GM12878 (cell line): ENCODE measurements around the gene SHROOM3. TPM values are rescaled to one million over a fixed set of nuclear protein-coding genes. Genes with fewer than 3 reads are reported as not detected.

ENCODE experiments used
- ATAC-seq: fragments of 200-7000 bp; cut with Tn5 transposase; 3 replicates; pipeline ENCODE4 v1.9.1; 2020; ENCODE audit warnings: mild to moderate bottlenecking, moderate library complexity
- BruUV-seq: library from RNA; stranded (reverse); fragments of 400-500 nt; replicated peaks from 2 replicates; lab custom pipeline; 2021; lab: Mats Ljungman, UMichigan
- CTCF ChIA-PET: fragments of 300-600 bp; sonication (Branson Sonifier 250); formaldehyde crosslinking; extraction: SDS; loops from one replicate; lab custom pipeline; 2021; ENCODE audit warnings: inconsistent platforms; lab: Yijun Ruan, JAX
- POLR2A ChIA-PET: fragments of 350-600 bp; formaldehyde crosslinking; extraction: SDS; loops from one replicate; lab custom pipeline; 2021; ENCODE audit warnings: inconsistent platforms; lab: Charles Lee
- RAD21 ChIA-PET: fragments of 300-600 bp; sonication (Branson Sonifier 250); formaldehyde crosslinking; loops from one replicate; lab custom pipeline; 2023; ENCODE audit warnings: antibody characterized with exemption; ENCODE audit not compliant: unreplicated experiment; lab: Charles Lee
- SMC1A ChIA-PET: fragments of 300-600 bp; sonication (Branson Sonifier 250); formaldehyde crosslinking; loops from one replicate; lab custom pipeline; 2023; ENCODE audit not compliant: unreplicated experiment, uncharacterized antibody; lab: Charles Lee
- DNase-seq: peaks from one replicate; pipeline ENCODE4 v3.0.0-alpha.2; 2011; ENCODE audit warnings: low read depth, low spot score
- FAIRE-seq: peaks from 3 replicates; lab custom pipeline; 2011; peaks lifted over from hg19 to GRCh38; lab: Jason Lieb, UNC
- H2AFZ ChIP-seq: 2 replicates; pipeline ENCODE4 v1.6.0; 2011; ENCODE audit warnings: low read depth, low read length, control low read depth; ENCODE audit not compliant: control insufficient read depth
- H3K27ac ChIP-seq: 2 replicates; pipeline ENCODE4 v1.5.1; 2011; ENCODE audit warnings: control low read depth; ENCODE audit not compliant: control insufficient read depth, insufficient read depth
- H3K27me3 ChIP-seq, 2 experiments: replicated peaks in 1 of 2; 2 replicates each; pipeline versions ENCODE4 v1.6.0 to v1.6.1; 2011; ENCODE audit warnings: low read length in 1 of 2; ENCODE audit not compliant: control insufficient read depth in 2 of 2, insufficient read depth in 2 of 2
- H3K36me3 ChIP-seq, 2 experiments: 2 replicates each; pipeline ENCODE4 v1.5.1; 2011; ENCODE audit warnings: low read length in 1 of 2; ENCODE audit not compliant: control insufficient read depth in 2 of 2, insufficient read depth in 2 of 2
- H3K4me1 ChIP-seq: 2 replicates; pipeline ENCODE4 v1.6.1; 2011; ENCODE audit warnings: mild to moderate bottlenecking, low read length, moderate library complexity, mixed read lengths; ENCODE audit not compliant: control insufficient read depth, insufficient read depth
- H3K4me2 ChIP-seq: 2 replicates; pipeline ENCODE4 v1.6.0; 2011; ENCODE audit warnings: control low read depth; ENCODE audit not compliant: control insufficient read depth, insufficient read depth
- H3K4me3 ChIP-seq: fragments of 200-600 bp; sonication (generic); 2 replicates; pipeline ENCODE4 v1.5.1; 2016
- H3K79me2 ChIP-seq: 2 replicates; pipeline ENCODE4 v1.6.0; 2011; ENCODE audit warnings: low read length; ENCODE audit not compliant: control insufficient read depth, insufficient read depth
- H3K9ac ChIP-seq: 2 replicates; pipeline ENCODE4 v1.8.0; 2011; ENCODE audit warnings: low read length, control low read depth, mixed read lengths; ENCODE audit not compliant: control insufficient read depth, insufficient read depth
- H3K9me3 ChIP-seq: replicated peaks from 3 replicates; pipeline ENCODE4 v1.5.1; 2011; ENCODE audit warnings: mild to moderate bottlenecking, low read length; ENCODE audit not compliant: control insufficient read depth, insufficient read depth
- H4K20me1 ChIP-seq: 2 replicates; pipeline ENCODE4 v1.6.0; 2011; ENCODE audit not compliant: control insufficient read depth, insufficient read depth
- BMI1 ChIP-seq: fragments of 450-650 bp; IDR thresholded peaks from 2 replicates; pipeline ENCODE4 v1.6.1; 2016; ENCODE audit warnings: mild to moderate bottlenecking, moderate library complexity, borderline replicate concordance
- CHD2 ChIP-seq: IDR thresholded peaks from 2 replicates; pipeline ENCODE4 v1.6.1; 2011; ENCODE audit warnings: low read depth, low read length, improper control_type of control experiment, borderline replicate concordance
- DPF2 ChIP-seq: fragments of 450-650 bp; IDR thresholded peaks from 2 replicates; pipeline ENCODE4 v1.6.1; 2017; ENCODE audit warnings: mild to moderate bottlenecking
- EED ChIP-seq: sonication (generic); IDR thresholded peaks from 2 replicates; pipeline ENCODE4 v1.6.1; 2016; ENCODE audit warnings: antibody characterized with exemption, low read depth
- RCOR1 ChIP-seq: conservative IDR thresholded peaks from 2 replicates; pipeline ENCODE4 v1.6.1; 2012; ENCODE audit warnings: low read depth, low read length, improper control_type of control experiment
- WGBS: methylation state at CpG from one replicate; pipeline ENCODE4 v1.1.6; 2016; ENCODE audit warnings: low lambda C conversion rate; ENCODE audit not compliant: insufficient replicate concordance, insufficient coverage; ENCODE audit errors: missing lambda C conversion rate; 5-methylcytosine and 5-hydroxymethylcytosine counted together
- in situ Hi-C: fragments of 300-500 bp; cut with MboI; formaldehyde crosslinking; loops from 9 replicates; pipeline ENCODE4 v1.14.3; 2018; ENCODE audit warnings: mixed read lengths
- intact Hi-C: fragments of 100-400 bp; cut with micrococcal nuclease; formaldehyde crosslinking; loops from one replicate; pipeline ENCODE4 v1.14.2; 2022; ENCODE audit not compliant: unreplicated experiment
- polyA plus RNA-seq, 11 experiments: library from polyadenylated mRNA; depleted of rRNA in 4 of 11; unstranded in 6 of 11; stranded (reverse) in 5 of 11; fragments of >200 nt; fragmentation: Nextera tagmentation in 4 of 11; fragmentation: Illumina TruSeq in 1 of 11; extraction: Ambion mirVana in 4 of 11; extraction: Trizol in 1 of 11; gene quantifications; 1 replicate in 1 of 11; 2 replicates in 10 of 11; pipeline versions ENCODE4 v1.2.1 to v1.2.3, GENCODE V29; 2011 to 2016; ENCODE audit warnings: inconsistent platforms in 2 of 11, missing spikeins in 2 of 11, low read depth in 1 of 11
- total RNA-seq, 4 experiments: library from RNA; depleted of rRNA in 3 of 4; stranded (reverse); fragments of >200 nt in 3 of 4; fragmentation: Illumina TruSeq in 1 of 4; extraction: Trizol in 1 of 4; gene quantifications; 2 replicates each; pipeline versions ENCODE4 v1.2.1 to v1.2.3, GENCODE V29; 2013 to 2021
- TF ChIP-seq, protein P1 (sequence below): fragments of 450-650 bp; formaldehyde crosslinking; IDR thresholded peaks from 2 replicates; pipeline ENCODE4 v1.4.0; 2022; ENCODE audit warnings: mild to moderate bottlenecking, moderate library complexity
- TF ChIP-seq, protein P2 (sequence below): IDR thresholded peaks from 2 replicates; pipeline ENCODE4 v1.6.1; 2011; ENCODE audit warnings: low read depth, mild to moderate bottlenecking, low read length, moderate library complexity, borderline replicate concordance; ENCODE audit errors: extremely low read depth
- TF ChIP-seq, protein P3 (sequence below): fragments of 450-650 bp; IDR thresholded peaks from 2 replicates; pipeline ENCODE4 v1.6.1; 2018; ENCODE audit warnings: borderline replicate concordance, mild to moderate bottlenecking; ENCODE audit not compliant: partially characterized antibody

SHROOM3 gene
- total and polyA plus RNA-seq, 10 of the 15 experiments (the other 5 are each of a cell fraction or from before 2014, with no cell fraction given): under 0.01 to 0.29 (median 0.08) TPM; not detected in 1

DNA sequence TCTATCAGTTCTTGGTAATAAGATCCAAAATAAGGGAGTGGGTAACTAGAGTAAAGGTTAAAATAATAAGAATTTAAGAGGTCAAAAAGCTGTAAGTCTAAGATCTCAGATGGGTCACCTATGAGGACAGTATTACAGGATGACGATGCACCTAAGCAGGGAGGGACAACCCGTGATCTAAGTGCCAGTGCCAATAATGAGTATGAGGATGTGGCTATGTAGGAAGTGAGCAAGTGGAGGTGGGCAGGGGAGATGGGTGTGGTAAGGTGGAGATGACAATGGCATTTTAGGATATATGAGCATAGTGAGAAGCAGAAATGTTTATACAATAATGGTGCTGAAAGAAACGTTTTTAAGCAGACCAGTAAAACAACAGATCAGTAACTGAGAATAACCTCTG lies 33.4 kb upstream of the SHROOM3 start:
- WGBS: 0% methylated on average over 3 of the region's 3 CpGs
- H3K4me1 ChIP-seq: no peaks in the 10 kb centered on the region
- no peak overlapping the region for H3K27ac ChIP-seq
- no TSS peak for BruUV-seq
- TF ChIP-seq CHD2 (no peak), EED (no peak), BMI1 (no peak), DPF2 (no peak), RCOR1 (no peak)
- TF ChIP-seq, protein P1, sequence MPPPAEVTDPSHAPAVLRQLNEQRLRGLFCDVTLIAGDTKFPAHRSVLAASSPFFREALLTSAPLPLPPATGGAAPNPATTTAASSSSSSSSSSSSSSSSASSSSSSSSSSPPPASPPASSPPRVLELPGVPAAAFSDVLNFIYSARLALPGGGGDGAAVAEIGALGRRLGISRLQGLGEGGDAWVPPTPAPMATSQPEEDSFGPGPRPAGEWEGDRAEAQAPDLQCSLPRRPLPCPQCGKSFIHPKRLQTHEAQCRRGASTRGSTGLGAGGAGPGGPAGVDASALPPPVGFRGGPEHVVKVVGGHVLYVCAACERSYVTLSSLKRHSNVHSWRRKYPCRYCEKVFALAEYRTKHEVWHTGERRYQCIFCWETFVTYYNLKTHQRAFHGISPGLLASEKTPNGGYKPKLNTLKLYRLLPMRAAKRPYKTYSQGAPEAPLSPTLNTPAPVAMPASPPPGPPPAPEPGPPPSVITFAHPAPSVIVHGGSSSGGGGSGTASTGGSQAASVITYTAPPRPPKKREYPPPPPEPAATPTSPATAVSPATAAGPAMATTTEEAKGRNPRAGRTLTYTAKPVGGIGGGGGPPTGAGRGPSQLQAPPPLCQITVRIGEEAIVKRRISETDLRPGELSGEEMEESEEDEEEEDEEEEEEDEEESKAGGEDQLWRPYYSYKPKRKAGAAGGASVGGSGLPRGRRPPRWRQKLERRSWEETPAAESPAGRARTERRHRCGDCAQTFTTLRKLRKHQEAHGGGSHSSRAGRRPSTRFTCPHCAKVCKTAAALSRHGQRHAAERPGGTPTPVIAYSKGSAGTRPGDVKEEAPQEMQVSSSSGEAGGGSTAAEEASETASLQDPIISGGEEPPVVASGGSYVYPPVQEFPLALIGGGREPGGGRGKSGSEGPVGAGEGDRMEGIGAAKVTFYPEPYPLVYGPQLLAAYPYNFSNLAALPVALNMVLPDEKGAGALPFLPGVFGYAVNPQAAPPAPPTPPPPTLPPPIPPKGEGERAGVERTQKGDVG (CRISPR knock-in tag): no peak
- TF ChIP-seq, protein P2, sequence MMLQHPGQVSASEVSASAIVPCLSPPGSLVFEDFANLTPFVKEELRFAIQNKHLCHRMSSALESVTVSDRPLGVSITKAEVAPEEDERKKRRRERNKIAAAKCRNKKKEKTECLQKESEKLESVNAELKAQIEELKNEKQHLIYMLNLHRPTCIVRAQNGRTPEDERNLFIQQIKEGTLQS: no peak
- TF ChIP-seq, protein P3, sequence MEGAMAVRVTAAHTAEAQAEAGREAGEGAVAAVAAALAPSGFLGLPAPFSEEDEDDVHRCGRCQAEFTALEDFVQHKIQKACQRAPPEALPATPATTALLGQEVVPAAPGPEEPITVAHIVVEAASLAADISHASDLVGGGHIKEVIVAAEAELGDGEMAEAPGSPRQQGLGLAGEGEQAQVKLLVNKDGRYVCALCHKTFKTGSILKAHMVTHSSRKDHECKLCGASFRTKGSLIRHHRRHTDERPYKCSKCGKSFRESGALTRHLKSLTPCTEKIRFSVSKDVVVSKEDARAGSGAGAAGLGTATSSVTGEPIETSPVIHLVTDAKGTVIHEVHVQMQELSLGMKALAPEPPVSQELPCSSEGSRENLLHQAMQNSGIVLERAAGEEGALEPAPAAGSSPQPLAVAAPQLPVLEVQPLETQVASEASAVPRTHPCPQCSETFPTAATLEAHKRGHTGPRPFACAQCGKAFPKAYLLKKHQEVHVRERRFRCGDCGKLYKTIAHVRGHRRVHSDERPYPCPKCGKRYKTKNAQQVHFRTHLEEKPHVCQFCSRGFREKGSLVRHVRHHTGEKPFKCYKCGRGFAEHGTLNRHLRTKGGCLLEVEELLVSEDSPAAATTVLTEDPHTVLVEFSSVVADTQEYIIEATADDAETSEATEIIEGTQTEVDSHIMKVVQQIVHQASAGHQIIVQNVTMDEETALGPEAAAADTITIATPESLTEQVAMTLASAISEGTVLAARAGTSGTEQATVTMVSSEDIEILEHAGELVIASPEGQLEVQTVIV: no peak
- POLR2A ChIA-PET: no interaction called here
- RAD21 ChIA-PET: no interaction called here
- no peaks in the 10 kb centered on the region for H4K20me1 ChIP-seq
- intact Hi-C loops: no loop called here
- H3K36me3 ChIP-seq: no peaks in the 10 kb centered on the region
- no peaks in the 10 kb centered on the region for H3K9me3 ChIP-seq
- no peak for DNase-seq
- SMC1A ChIA-PET: no interaction called here
- peaks cover 0 to 3% of the 10 kb centered on the region in 2 experiments; a peak in 1 of 4 replicates for H3K27me3 ChIP-seq
- H3K79me2 ChIP-seq: no peaks in the 10 kb centered on the region
- no peak overlapping the region for H2AFZ ChIP-seq
- no peak for FAIRE-seq
- no peak for ATAC-seq
- CTCF ChIA-PET: interaction anchor here (0.5 kb wide), 1 partner anchor 370 kb away, joined by 3 read pairs; no protein-coding TSS in a partner anchor
- no peak overlapping the region for H3K4me2 ChIP-seq
- in situ Hi-C loops: no loop called here
- H3K9ac ChIP-seq: no peak overlapping the region
- no peak overlapping the region for H3K4me3 ChIP-seq
